Subcutaneous adipose tissue (tissue), 4 donors: ENCODE results near the gene WNT5B. TPM values are rescaled to one million over a fixed set of nuclear protein-coding genes. Genes with fewer than 3 reads are reported as not detected.

ENCODE experiments used
- CTCF ChIP-seq: fragments of 450-650 bp; IDR thresholded peaks from one replicate; pipeline ENCODE4 v1.5.1; 2016; ENCODE audit warnings: low read depth, mild to moderate bottlenecking, control low read depth, antibody characterized with exemption, moderate library complexity
- total RNA-seq, 4 donors: library from RNA; depleted of rRNA; stranded (reverse); fragments of >200 nt; gene quantifications; one replicate each; pipeline ENCODE4 v1.1.0, GENCODE V29; 2016

WNT5B gene
- total RNA-seq, 4 donors from 2014 or later = 0.82 to 7.0 (median 4.8) TPM

GRCh38 chr12:1633459-1633858 is 4.4 kb downstream of the WNT5B start:
- TF ChIP-seq CTCF = no peak

- no peak for TF ChIP-seq CTCF
Measured at GRCh38 chr12:1634149-1634548, 5.1 kb downstream of the WNT5B start.

GRCh38 chr12:1634590-1635191 is 5.7 kb downstream of the WNT5B start:
- no peak for TF ChIP-seq CTCF

- TF ChIP-seq CTCF = no peak
Measured at GRCh38 chr12:1635301-1636095, 6.5 kb downstream of the WNT5B start.

GRCh38 chr12:1638203-1638602 is 9.2 kb downstream of the WNT5B start:
- no peak for TF ChIP-seq CTCF

GRCh38 chr12:1639538-1639937 is 10.5 kb downstream of the WNT5B start:
- TF ChIP-seq CTCF = no peak

- no peak for TF ChIP-seq CTCF
Measured at GRCh38 chr12:1640328-1641234, 11.6 kb downstream of the WNT5B start.
